Endothelial cell of umbilical vein (primary cell): ENCODE data around the gene CASKIN1.
"Not testable (repeated sequence)": the region's sequence is repeated elsewhere in the genome, so short reads cannot be mapped to it uniquely, and the experiment has no call there.

Source experiments
- EZH2 ChIP-seq: IDR thresholded peaks from 2 replicates; pipeline ENCODE4 v1.6.1; 2012; ENCODE audit warnings: borderline replicate concordance, low read depth, mild to moderate bottlenecking, moderate library complexity, low read length, inconsistent platforms; ENCODE audit not compliant: severe bottlenecking
- GATA2 ChIP-seq: IDR thresholded peaks from 2 replicates; pipeline ENCODE4 v1.7.0; 2011; ENCODE audit warnings: low read depth, mild to moderate bottlenecking, moderate library complexity, mixed read lengths, low read length; ENCODE audit not compliant: insufficient read length, insufficient read depth
- JUN ChIP-seq: IDR thresholded peaks from 2 replicates; pipeline ENCODE4 v1.6.1; 2011; ENCODE audit warnings: borderline replicate concordance, low read depth; ENCODE audit not compliant: insufficient read length, insufficient read depth
- POLR2A ChIP-seq: IDR thresholded peaks from 2 replicates; pipeline ENCODE4 v1.6.1; 2012; ENCODE audit warnings: low read depth, mild to moderate bottlenecking, control low read depth, low read length
- POLR2AphosphoS5 ChIP-seq: IDR thresholded peaks from 2 replicates; pipeline ENCODE4 v1.6.1; 2012; ENCODE audit warnings: low read depth, mild to moderate bottlenecking, control low read depth, low read length, moderate library complexity; ENCODE audit not compliant: insufficient read depth
- TF ChIP-seq, protein P1 (sequence below), 2 donors: IDR thresholded peaks; 1 replicate in 1 of 2; 2 replicates in 1 of 2; pipeline ENCODE4 v1.5.1; 2011; ENCODE audit warnings: low read length in 2 of 2, mild to moderate bottlenecking in 2 of 2, moderate library complexity in 2 of 2, control low read depth in 1 of 2, inconsistent platforms in 1 of 2, low read depth in 1 of 2; ENCODE audit not compliant: insufficient read depth in 1 of 2; ENCODE audit errors: extremely low read depth in 1 of 2

DNA sequence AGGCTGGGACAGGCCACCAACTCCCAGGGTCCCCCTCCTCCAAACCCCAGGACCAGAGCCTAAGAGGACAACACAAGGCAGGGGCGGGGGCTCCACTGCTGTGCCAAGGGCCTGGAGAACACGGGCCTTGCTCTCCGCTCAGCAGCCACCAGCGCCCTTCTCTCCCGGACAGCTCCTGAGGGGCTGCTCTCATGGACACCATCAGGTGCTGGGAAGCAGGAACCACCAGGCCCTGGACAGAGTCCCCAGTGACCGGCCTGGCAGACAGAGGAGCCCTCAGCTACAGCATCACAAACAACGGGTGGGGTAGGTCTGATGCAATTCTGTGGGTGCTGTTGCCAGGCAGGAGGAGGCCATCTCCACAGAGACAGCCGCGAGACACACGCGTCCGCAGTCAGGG lies 62.6 kb downstream of the CASKIN1 start:
- TF ChIP-seq POLR2A, GATA2, POLR2AphosphoS5, EZH2, JUN: not testable (repeated sequence)
- TF ChIP-seq, protein P1, sequence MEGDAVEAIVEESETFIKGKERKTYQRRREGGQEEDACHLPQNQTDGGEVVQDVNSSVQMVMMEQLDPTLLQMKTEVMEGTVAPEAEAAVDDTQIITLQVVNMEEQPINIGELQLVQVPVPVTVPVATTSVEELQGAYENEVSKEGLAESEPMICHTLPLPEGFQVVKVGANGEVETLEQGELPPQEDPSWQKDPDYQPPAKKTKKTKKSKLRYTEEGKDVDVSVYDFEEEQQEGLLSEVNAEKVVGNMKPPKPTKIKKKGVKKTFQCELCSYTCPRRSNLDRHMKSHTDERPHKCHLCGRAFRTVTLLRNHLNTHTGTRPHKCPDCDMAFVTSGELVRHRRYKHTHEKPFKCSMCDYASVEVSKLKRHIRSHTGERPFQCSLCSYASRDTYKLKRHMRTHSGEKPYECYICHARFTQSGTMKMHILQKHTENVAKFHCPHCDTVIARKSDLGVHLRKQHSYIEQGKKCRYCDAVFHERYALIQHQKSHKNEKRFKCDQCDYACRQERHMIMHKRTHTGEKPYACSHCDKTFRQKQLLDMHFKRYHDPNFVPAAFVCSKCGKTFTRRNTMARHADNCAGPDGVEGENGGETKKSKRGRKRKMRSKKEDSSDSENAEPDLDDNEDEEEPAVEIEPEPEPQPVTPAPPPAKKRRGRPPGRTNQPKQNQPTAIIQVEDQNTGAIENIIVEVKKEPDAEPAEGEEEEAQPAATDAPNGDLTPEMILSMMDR (IDR thresholded peaks at IDR 0.05; ENCODE audit: extremely low read depth in 1 of 2, insufficient read depth in 1 of 2, low read depth in 1 of 2, low read length in 2 of 2): not testable (repeated sequence)
